ENCODE data around the gene CEP112. TPM values are rescaled to one million over a fixed set of nuclear protein-coding genes. Genes with fewer than 3 reads are reported as not detected.

CEP112 gene
- total and polyA plus RNA-seq, 2 of the 8 experiments (the other 6 are each of a cell fraction or from before 2014, with no cell fraction given): 0.62 to 3.1 TPM

GRCh38 chr17:65801513-65801912 lies 390.4 kb downstream of the CEP112 start:
- no peak overlapping the region for H3K4ac ChIP-seq (replicated peaks; ENCODE audit: insufficient read length, low read depth, low read length)
- H3K23ac ChIP-seq (ENCODE audit: insufficient read length): no peak overlapping the region
- H3K56ac ChIP-seq (replicated peaks; ENCODE audit: insufficient read length, low read depth, low read length): no peak overlapping the region
- no peak for FAIRE-seq
- no peak for DNase-seq (ENCODE audit: low read depth in 1 of 2, low spot score in 2 of 2)
- H4K5ac ChIP-seq (ENCODE audit: insufficient read length, low read depth, low read length): no peak overlapping the region
- no peaks in the 10 kb centered on the region for H3K36me3 ChIP-seq (ENCODE audit: control insufficient read depth in 2 of 4, insufficient read depth in 4 of 4, low read length in 3 of 4)
- WGBS, 2 experiments (ENCODE audit: extremely low coverage in 1 of 2, insufficient coverage in 1 of 2, insufficient read length in 1 of 2, insufficient replicate concordance in 2 of 2, low coverage in 1 of 2, low lambda C conversion rate in 2 of 2, missing lambda C conversion rate in 1 of 2): 88% methylated on average over 2 of the region's 2 CpGs; no CpG with 5 or more reads in 1 of the 2 experiments
- H2AK5ac ChIP-seq (ENCODE audit: low read depth, low read length): no peak overlapping the region
- no peak overlapping the region for H4K91ac ChIP-seq (replicated peaks; ENCODE audit: insufficient read length, low read length)
- H4K20me1 ChIP-seq (replicated peaks in 1 of 2; ENCODE audit: control insufficient read depth in 1 of 2, insufficient read depth in 2 of 2, low read length in 2 of 2): no peaks in the 10 kb centered on the region
- no peak overlapping the region for H3K27ac ChIP-seq (ENCODE audit: low read depth, low read length)
- no peak overlapping the region for H4K8ac ChIP-seq (ENCODE audit: extremely low read depth, insufficient read depth, low read length)
- no peaks in the 10 kb centered on the region for H3K27me3 ChIP-seq (replicated peaks in 1 of 4; ENCODE audit: control insufficient read depth in 3 of 4, extremely low read depth in 1 of 4, insufficient read depth in 3 of 4, low read length in 3 of 4)
- H3K9ac ChIP-seq (replicated peaks in 1 of 4; ENCODE audit: extremely low read depth in 1 of 4, low read depth in 3 of 4, low read length in 3 of 4): no peak overlapping the region
- ChIA-PET CTCF (ENCODE audit: partially characterized antibody) (interaction anchor here (0.6 kb wide), 1 partner anchor 480 kb away, joined by 3 read pairs; no protein-coding TSS in a partner anchor), POLR2A (ENCODE audit: partially characterized antibody) (no interaction called here)
- H3K18ac ChIP-seq (ENCODE audit: extremely low read depth, low read length): no peak overlapping the region
- TF ChIP-seq CTCF (IDR thresholded peaks at IDR 0.05; ENCODE audit: control extremely low read depth in 1 of 3, insufficient read depth in 1 of 3, low read depth in 1 of 3, low read length in 3 of 3) (no peak), ATF3 (IDR thresholded peaks at IDR 0.05; ENCODE audit: insufficient read depth, low read depth, low read length) (no peak), FOSL1 (IDR thresholded peaks at IDR 0.05; ENCODE audit: insufficient read depth, low read depth, low read length) (no peak)
- H3K4me3 ChIP-seq (ENCODE audit: extremely low read depth in 1 of 4, insufficient read depth in 2 of 4, low read depth in 3 of 4, low read length in 4 of 4): no peak overlapping the region
- 0 out of 2 replicates have a peak, but pooled peaks cover 2% of the 10 kb centered on the region for H3K79me1 ChIP-seq (ENCODE audit: low read depth, low read length)
- no peaks in the 10 kb centered on the region for H3K79me2 ChIP-seq (ENCODE audit: control insufficient read depth in 1 of 2, insufficient read depth in 2 of 2, low read length in 2 of 2)
- H3K4me1 ChIP-seq (replicated peaks in 1 of 4; ENCODE audit: control insufficient read depth in 3 of 4, insufficient read depth in 4 of 4, low read length in 3 of 4): no peaks in the 10 kb centered on the region
- H3K14ac ChIP-seq (ENCODE audit: insufficient read length): no peak overlapping the region
- H2BK12ac ChIP-seq (ENCODE audit: low read depth, low read length): no peak overlapping the region
- H2BK5ac ChIP-seq (ENCODE audit: low read depth, low read length): no peak overlapping the region
- no peaks in the 10 kb centered on the region for H3K23me2 ChIP-seq (ENCODE audit: low read depth, low read length)
- H2BK15ac ChIP-seq (ENCODE audit: low read length): no peak overlapping the region
- H3K9me3 ChIP-seq (ENCODE audit: insufficient read depth in 2 of 2, low read depth in 1 of 2, low read length in 1 of 2): peaks cover 14 to 21% of the 10 kb centered on the region in 2 experiments
- H3K4me2 ChIP-seq (ENCODE audit: insufficient read depth in 1 of 2, low read depth in 2 of 2, low read length in 2 of 2): no peak overlapping the region
- no peak overlapping the region for H2AFZ ChIP-seq (ENCODE audit: low read length)
- H2BK20ac ChIP-seq (ENCODE audit: low read length): no peak overlapping the region
- no peak overlapping the region for H2BK120ac ChIP-seq (replicated peaks; ENCODE audit: low read depth, low read length)

All from H1 (cell line).